Nephron (organoid): Measurements from ENCODE around the gene SPAM1.

Source experiments
- H3K27ac Mint-ChIP-seq, 3 experiments: 2 replicates each; pipeline ENCODE4 v1.8.0; 2020; ENCODE audit warnings: mixed read lengths in 3 of 3, mild to moderate bottlenecking in 2 of 3, moderate library complexity in 1 of 3
- H3K27me3 Mint-ChIP-seq: 2 replicates; pipeline ENCODE4 v1.8.0; 2021; ENCODE audit warnings: low read depth, mild to moderate bottlenecking, moderate library complexity, mixed read lengths
- H3K36me3 Mint-ChIP-seq: 2 replicates; pipeline ENCODE4 v1.8.0; 2020; ENCODE audit warnings: low read depth, mixed read lengths
- H3K4me1 Mint-ChIP-seq: 2 replicates; pipeline ENCODE4 v1.8.0; 2020; ENCODE audit warnings: mixed read lengths
- H3K4me3 Mint-ChIP-seq, 3 experiments: 2 replicates each; pipeline ENCODE4 v1.8.0; 2020; ENCODE audit warnings: mild to moderate bottlenecking in 3 of 3, mixed read lengths in 3 of 3, moderate library complexity in 2 of 3
- H3K9me3 Mint-ChIP-seq: 2 replicates; pipeline ENCODE4 v1.8.0; 2020; ENCODE audit warnings: mixed read lengths
- TF ChIP-seq, protein P1 (sequence below), 3 experiments: fragments of 200-600 bp; sonication (generic); IDR thresholded peaks; one replicate each; pipeline ENCODE4 v1.5.0; 2021; ENCODE audit warnings: antibody characterized with exemption in 3 of 3; ENCODE audit not compliant: unreplicated experiment in 3 of 3

Gene SPAM1, protein sequence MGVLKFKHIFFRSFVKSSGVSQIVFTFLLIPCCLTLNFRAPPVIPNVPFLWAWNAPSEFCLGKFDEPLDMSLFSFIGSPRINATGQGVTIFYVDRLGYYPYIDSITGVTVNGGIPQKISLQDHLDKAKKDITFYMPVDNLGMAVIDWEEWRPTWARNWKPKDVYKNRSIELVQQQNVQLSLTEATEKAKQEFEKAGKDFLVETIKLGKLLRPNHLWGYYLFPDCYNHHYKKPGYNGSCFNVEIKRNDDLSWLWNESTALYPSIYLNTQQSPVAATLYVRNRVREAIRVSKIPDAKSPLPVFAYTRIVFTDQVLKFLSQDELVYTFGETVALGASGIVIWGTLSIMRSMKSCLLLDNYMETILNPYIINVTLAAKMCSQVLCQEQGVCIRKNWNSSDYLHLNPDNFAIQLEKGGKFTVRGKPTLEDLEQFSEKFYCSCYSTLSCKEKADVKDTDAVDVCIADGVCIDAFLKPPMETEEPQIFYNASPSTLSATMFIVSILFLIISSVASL

DNA sequence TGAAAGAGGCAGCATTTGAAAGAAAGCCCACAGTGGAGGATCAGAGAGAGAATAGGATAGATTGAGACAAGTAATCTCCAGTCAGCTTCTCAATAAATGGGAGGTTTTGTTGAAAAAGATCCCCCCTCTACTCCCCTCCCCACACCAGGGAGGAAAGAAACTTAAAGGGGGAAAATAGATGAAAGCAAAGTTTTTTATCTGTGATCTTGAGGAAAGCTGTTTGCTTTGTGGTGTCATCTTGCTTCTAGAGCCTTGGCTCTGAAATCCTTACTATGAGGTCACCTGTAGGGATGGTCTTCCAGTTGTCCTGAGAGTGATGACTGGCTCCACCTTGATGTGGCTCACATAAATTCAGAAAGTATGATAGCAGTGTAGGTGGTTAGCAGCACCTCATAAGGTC, at the start of gene SPAM1:
SPAM1 (plus strand) TSS at position 301 of the 400 bp plus-strand sequence. CDS start 28,330 bp downstream, outside the sequence.
- TF ChIP-seq, protein P1, sequence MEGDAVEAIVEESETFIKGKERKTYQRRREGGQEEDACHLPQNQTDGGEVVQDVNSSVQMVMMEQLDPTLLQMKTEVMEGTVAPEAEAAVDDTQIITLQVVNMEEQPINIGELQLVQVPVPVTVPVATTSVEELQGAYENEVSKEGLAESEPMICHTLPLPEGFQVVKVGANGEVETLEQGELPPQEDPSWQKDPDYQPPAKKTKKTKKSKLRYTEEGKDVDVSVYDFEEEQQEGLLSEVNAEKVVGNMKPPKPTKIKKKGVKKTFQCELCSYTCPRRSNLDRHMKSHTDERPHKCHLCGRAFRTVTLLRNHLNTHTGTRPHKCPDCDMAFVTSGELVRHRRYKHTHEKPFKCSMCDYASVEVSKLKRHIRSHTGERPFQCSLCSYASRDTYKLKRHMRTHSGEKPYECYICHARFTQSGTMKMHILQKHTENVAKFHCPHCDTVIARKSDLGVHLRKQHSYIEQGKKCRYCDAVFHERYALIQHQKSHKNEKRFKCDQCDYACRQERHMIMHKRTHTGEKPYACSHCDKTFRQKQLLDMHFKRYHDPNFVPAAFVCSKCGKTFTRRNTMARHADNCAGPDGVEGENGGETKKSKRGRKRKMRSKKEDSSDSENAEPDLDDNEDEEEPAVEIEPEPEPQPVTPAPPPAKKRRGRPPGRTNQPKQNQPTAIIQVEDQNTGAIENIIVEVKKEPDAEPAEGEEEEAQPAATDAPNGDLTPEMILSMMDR (IDR thresholded peaks at IDR 0.05; ENCODE audit: unreplicated experiment in 3 of 3) = no peak
- Mint-ChIP-seq H3K4me1 (no peaks in the 10 kb centered on the region), H3K27me3 (no peaks in the 10 kb centered on the region), H3K36me3 (no peaks in the 10 kb centered on the region), H3K9me3 (no peaks in the 10 kb centered on the region), H3K27ac (no peak within 1 kb of the TSS), H3K4me3 (no peak within 1 kb of the TSS)

DNA sequence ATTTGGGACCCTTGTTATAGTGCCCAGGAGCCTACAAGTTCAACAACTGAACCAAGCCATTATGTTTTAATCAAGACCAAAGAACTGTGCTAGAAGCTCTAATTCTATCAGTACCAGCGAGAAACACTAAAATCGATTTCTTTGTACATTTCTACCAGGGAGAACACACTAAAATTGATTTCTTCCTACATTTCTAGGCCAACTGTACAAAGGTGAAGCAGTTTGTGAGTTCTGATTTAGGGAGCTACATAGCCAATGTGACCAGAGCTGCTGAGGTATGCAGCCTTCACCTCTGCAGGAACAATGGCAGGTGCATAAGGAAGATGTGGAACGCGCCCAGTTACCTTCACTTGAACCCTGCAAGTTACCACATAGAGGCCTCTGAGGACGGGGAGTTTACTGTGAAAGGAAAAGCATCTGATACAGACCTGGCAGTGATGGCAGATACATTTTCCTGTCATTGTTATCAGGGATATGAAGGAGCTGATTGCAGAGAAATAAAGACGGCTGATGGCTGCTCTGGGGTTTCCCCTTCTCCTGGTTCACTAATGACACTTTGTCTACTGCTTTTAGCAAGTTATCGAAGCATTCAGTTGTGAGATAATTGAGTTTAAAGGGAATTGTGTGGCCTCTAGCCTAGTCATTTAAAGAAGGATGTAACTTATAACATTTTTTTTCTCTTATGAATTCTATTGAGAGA, 48.3 kb upstream of the SPAM1 start:
- TF ChIP-seq, protein P1 (IDR thresholded peaks at IDR 0.05; ENCODE audit: unreplicated experiment in 3 of 3) = no peak
- Mint-ChIP-seq H3K4me1 (peaks cover 7% of the 10 kb centered on the region), H3K9me3 (no peaks in the 10 kb centered on the region), H3K27me3 (peaks cover 6% of the 10 kb centered on the region), H3K27ac (no peak overlapping the region), H3K36me3 (no peaks in the 10 kb centered on the region), H3K4me3 (no peak overlapping the region)

DNA sequence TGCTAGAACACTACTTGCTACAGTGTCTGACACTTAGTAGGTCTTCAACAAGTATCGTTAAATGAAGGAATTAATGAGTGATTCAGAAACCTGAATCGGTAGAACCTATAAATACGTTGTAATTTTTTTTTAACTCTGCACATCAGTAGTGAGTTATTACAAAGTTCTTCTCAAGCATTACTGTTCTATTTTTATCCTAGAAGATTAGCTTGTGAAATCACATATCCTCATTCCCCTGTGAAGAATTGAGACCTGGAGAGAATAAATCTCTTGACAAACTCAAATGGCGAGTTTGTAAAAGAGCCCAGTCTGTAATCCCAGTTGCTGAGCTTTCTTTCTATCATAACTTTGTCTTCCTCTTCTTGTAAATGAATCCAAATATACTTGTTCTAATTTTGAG, 45.4 kb upstream of the SPAM1 start:
- Mint-ChIP-seq H3K27ac (no peak overlapping the region), H3K27me3 (no peaks in the 10 kb centered on the region), H3K36me3 (no peaks in the 10 kb centered on the region), H3K9me3 (no peaks in the 10 kb centered on the region), H3K4me1 (no peaks in the 10 kb centered on the region), H3K4me3 (no peak overlapping the region)
- TF ChIP-seq, protein P1 (IDR thresholded peaks at IDR 0.05; ENCODE audit: unreplicated experiment in 3 of 3) = no peak

DNA sequence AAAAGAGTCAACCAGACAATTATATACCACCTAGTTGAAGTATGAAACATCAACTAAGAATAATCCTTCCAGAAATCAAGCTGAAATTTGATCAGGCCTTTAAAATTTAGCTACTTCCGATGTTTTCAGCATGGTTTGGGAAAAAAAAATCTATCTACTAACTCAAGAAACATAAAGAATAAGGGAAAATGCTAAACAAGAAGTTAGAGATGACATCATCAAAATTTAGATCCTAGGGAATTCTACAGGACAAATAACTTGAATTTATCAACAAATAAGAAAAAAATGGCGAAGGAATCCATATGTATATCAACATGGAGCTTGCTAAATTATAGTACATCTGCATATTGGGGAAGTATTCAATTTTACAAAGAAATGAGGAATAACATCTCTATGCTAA, 43.7 kb upstream of the SPAM1 start:
- Mint-ChIP-seq H3K27me3 (no peaks in the 10 kb centered on the region), H3K9me3 (peaks cover 1% of the 10 kb centered on the region), H3K27ac (no peak overlapping the region), H3K36me3 (no peaks in the 10 kb centered on the region), H3K4me3 (no peak overlapping the region), H3K4me1 (no peaks in the 10 kb centered on the region)
- TF ChIP-seq, protein P1 (IDR thresholded peaks at IDR 0.05; ENCODE audit: unreplicated experiment in 3 of 3) = no peak

DNA sequence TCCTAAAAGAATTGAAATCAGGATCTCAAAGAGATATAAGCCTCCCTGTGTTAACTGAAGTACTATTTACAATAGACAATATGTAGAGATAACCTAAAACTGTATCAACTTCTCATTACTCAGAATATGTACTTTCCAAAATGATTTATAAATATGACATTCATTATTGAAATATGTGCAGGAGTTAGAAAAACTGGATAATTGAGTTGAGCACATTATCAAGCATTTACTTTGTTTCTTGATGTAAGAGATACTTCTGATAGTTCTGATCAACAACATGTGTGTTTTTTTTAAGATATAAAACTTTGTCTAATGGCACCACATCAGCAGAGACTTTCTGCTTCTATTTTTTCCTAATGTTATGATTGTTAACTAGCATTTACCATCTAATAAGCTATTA, 41.9 kb upstream of the SPAM1 start:
- Mint-ChIP-seq H3K4me1 (no peaks in the 10 kb centered on the region), H3K27ac (no peak overlapping the region), H3K27me3 (no peaks in the 10 kb centered on the region), H3K9me3 (peaks cover 4% of the 10 kb centered on the region), H3K4me3 (no peak overlapping the region), H3K36me3 (no peaks in the 10 kb centered on the region)
- TF ChIP-seq, protein P1 (IDR thresholded peaks at IDR 0.05; ENCODE audit: unreplicated experiment in 3 of 3) = no peak
